Epithelial cell of esophagus (primary cell): ENCODE measurements around the gene TPK1.

Experiments used
- DNase-seq: peaks from one replicate; pipeline ENCODE4 v3.0.0; 2010; ENCODE audit warnings: low read depth
- H3K4me3 ChIP-seq: 2 replicates; pipeline ENCODE4 v1.5.1; 2011; ENCODE audit warnings: mild to moderate bottlenecking, low read length, control low read depth
- TF ChIP-seq, protein P1 (sequence below): IDR thresholded peaks from 2 replicates; pipeline ENCODE4 v1.5.1; 2011; ENCODE audit warnings: low read depth, mild to moderate bottlenecking, low read length, control low read depth, inconsistent platforms; ENCODE audit not compliant: insufficient read depth; ENCODE audit errors: missing control alignments

Gene TPK1

DNA sequence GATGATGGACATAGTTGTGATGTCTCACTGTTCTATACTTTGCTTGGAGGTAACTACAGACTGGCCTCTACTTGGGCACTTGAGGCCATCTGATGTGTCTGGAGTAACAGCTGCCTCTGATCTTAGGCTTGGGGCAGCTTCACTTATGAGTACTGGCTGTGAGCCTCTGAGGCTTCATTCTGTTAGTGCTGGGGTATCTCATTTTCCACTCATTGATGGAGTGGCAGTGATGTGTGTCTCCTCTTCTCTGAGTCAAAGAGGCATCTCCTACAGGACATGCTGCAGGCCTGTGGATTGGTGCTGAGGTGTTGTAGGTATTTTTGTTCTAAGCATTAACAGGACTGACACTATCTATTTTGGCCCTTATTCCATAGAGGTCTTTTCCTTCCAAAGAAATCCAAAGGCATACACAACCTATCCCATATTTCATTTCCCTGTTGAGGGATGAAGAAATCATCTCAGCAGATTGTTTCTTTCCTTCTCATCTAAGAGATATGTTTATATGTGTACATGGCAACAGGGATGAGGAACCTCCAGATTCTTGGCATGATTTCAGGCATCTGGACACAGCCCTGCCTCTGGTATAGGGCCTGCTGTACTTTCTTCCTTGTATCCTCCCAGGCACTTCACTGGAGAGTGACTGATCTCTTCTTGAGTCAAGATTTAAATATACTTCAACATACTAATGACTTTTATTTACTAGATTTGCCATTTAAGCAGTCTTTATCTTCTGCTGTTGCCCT lies 366.7 kb downstream of the TPK1 start:
- TF ChIP-seq, protein P1, sequence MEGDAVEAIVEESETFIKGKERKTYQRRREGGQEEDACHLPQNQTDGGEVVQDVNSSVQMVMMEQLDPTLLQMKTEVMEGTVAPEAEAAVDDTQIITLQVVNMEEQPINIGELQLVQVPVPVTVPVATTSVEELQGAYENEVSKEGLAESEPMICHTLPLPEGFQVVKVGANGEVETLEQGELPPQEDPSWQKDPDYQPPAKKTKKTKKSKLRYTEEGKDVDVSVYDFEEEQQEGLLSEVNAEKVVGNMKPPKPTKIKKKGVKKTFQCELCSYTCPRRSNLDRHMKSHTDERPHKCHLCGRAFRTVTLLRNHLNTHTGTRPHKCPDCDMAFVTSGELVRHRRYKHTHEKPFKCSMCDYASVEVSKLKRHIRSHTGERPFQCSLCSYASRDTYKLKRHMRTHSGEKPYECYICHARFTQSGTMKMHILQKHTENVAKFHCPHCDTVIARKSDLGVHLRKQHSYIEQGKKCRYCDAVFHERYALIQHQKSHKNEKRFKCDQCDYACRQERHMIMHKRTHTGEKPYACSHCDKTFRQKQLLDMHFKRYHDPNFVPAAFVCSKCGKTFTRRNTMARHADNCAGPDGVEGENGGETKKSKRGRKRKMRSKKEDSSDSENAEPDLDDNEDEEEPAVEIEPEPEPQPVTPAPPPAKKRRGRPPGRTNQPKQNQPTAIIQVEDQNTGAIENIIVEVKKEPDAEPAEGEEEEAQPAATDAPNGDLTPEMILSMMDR: no peak
- no peak overlapping the region for H3K4me3 ChIP-seq
- DNase-seq: peak; percentile 26

DNA sequence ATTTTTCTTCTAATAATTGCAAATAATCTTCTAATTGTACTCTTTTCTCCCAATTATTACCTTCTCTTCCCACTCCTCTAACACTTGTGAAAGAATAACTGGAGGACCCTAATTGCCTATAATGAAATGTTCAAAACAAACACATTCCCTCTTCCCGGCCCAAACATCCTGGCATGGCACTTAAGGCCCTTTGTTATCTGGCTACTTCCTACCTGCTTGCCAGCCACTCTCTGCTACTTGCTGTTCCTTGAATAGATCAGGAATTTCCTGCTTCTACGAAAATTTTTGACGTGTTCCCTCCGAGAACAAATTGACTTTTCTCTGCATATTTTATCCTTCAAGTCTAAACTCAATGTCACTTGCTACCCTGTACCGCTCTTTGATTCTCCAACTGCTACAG lies 376.2 kb downstream of the TPK1 start:
- no peak for DNase-seq
- H3K4me3 ChIP-seq: no peak overlapping the region
- TF ChIP-seq, protein P1: no peak

DNA sequence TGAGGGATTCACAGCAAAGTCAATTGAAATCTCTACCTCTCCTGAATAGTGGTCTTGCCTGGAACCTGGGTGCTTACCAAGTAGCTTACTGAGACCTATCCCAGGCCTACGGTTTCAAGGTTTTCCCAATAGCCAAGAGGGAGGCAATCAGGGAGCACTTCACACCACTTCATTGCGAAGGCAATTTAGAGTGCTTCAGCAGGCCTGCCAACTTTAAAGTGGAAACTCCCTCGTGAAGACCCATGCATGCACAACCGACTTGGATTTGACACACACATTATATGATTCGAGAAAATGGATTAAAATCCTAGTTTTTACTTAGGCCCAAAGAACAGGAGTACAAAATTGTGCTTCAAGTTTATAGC lies 380.8 kb downstream of the TPK1 start:
- DNase-seq: no peak
- TF ChIP-seq, protein P1: no peak
- H3K4me3 ChIP-seq: no peak overlapping the region

DNA sequence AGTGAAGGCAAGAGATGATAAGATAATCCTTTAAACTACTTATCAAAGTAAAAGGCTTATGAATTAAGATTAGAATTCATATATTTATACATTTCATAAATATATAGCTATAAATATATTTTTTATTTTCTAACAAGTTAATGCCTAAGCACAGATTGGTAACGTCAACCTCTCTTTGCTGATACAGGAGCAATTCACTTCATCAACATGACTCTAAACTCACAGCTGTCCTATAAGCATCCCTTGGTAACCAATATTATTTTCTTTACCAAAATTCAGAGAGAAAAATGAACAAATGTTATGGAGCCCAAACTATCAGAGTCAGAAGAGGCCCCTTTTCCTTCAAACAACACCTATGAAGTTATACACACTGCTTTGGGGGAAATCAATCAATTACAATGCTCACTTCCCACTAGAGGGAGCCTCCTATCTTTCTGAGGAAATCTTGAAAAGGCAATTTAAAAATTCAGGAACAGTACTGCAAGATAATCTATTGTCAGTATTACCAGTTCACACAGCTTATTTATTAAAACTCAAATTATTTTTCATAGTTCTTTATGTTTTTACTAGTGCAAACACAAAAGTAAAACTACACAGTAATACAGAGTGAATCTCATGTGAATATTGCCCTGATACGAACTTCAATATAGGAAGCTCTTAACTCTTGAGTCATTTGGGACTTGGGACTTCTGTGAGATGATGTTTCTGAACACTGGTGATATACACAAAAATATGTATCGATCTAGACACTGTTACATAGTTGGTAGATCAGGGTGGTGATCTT lies 381.4 kb downstream of the TPK1 start:
- peak; percentile 17 for DNase-seq
- H3K4me3 ChIP-seq: no peak overlapping the region
- TF ChIP-seq, protein P1: peak; percentile 39

DNA sequence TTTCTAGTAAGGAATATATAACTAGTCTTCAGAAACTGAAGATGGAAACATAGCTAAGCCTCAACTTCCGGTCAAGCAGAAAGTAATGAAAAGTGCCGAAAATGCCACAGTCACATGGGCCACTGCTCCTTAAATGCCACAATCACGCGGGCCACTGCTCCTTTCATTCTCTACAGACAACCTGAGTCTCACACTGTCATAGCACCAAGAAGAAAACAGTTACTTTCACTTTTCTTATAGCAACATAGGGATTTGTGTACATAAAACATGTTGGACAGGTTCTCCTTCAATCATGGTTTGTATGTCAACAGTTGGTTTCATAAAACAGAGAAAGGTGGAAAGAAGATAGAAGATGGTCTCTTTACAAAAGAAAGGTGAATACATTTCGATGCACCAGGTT lies 383.8 kb downstream of the TPK1 start:
- TF ChIP-seq, protein P1: no peak
- peak; percentile 18 for DNase-seq
- H3K4me3 ChIP-seq: no peak overlapping the region

DNA sequence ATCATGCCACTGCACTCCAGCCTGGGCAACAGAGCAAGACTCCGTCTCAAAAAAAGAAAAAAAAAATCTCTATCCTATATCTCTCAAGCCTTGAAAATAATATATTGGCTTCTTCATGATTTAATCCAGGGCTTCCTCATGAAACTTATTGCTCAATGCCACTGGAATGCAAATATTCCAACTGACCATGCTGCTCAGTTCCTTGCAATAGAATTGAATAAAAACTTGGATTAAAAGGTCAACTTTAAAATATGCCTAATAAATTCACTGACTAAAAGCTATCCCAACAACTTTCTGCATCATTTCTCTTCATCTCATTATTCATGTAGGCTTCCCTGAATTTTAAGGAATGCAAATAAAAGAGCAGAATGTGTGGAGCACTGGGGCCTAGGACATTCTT lies 390.3 kb downstream of the TPK1 start:
- TF ChIP-seq, protein P1: no peak
- H3K4me3 ChIP-seq: no peak overlapping the region
- DNase-seq: no peak

DNA sequence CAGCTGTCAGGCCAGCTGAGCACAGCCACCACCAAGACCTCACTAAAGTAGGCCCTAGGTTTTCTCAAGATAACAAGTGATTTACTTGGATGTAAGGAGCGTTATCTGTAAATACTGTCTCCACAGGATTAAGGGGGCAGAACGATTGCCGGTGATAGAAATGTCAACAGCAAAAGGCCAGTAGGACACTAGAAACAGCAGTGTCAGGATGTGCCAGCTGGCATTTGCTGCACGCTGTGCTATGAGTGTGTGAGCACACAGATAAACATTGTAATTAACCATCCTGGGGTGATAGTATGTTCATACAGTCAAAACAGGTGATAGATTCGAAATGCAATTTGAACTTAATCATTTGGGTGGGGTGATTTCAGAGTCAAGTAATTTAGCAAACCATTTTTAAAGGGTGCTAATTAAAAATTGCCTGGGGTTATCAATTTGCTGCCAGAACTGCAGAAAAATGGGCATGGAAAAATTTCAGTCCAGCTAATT lies 396.1 kb downstream of the TPK1 start:
- no peak overlapping the region for H3K4me3 ChIP-seq
- TF ChIP-seq, protein P1: no peak
- no peak for DNase-seq
